ENCODE data around the gene OLR1.

- TF ChIP-seq CTCF (conservative IDR thresholded peaks at IDR 0.05), result no peak
- no peak for TF ChIP-seq ZFX (IDR thresholded peaks at IDR 0.05)
These were observed 52.9 kb downstream of the OLR1 start for GRCh38 chr12:10119066-10119465.
